ENCODE measurements around the gene DOCK4.

- TF ChIP-seq, protein P1, sequence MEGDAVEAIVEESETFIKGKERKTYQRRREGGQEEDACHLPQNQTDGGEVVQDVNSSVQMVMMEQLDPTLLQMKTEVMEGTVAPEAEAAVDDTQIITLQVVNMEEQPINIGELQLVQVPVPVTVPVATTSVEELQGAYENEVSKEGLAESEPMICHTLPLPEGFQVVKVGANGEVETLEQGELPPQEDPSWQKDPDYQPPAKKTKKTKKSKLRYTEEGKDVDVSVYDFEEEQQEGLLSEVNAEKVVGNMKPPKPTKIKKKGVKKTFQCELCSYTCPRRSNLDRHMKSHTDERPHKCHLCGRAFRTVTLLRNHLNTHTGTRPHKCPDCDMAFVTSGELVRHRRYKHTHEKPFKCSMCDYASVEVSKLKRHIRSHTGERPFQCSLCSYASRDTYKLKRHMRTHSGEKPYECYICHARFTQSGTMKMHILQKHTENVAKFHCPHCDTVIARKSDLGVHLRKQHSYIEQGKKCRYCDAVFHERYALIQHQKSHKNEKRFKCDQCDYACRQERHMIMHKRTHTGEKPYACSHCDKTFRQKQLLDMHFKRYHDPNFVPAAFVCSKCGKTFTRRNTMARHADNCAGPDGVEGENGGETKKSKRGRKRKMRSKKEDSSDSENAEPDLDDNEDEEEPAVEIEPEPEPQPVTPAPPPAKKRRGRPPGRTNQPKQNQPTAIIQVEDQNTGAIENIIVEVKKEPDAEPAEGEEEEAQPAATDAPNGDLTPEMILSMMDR (conservative IDR thresholded peaks at IDR 0.05; ENCODE audit: low read length), result no peak
- TF ChIP-seq EZH2phosphoT487 (IDR thresholded peaks at IDR 0.05; ENCODE audit: borderline replicate concordance), result no peak
Measured at GRCh38 chr7:111820621-111821020, 385.6 kb downstream of the DOCK4 start.
